Transverse colon (tissue), 3 donors: ENCODE measurements around the gene PET100.

ENCODE experiments used
- EP300 ChIP-seq: sonication (generic); formaldehyde crosslinking; IDR thresholded peaks from one replicate; pipeline ENCODE4 v1.6.1; 2017; ENCODE audit warnings: antibody characterized with exemption, low read depth
- TF ChIP-seq, protein P1 (sequence below), 5 experiments: fragments of 200-600 bp in 3 of 5; fragments of 450-650 bp in 2 of 5; sonication (generic) in 3 of 5; IDR thresholded peaks; 1 replicate in 2 of 5; 2 replicates in 3 of 5; pipeline ENCODE4 v1.5.1; 2016 to 2017; ENCODE audit warnings: antibody characterized with exemption in 5 of 5, inconsistent platforms in 3 of 5, mild to moderate bottlenecking in 2 of 5, moderate library complexity in 1 of 5

DNA sequence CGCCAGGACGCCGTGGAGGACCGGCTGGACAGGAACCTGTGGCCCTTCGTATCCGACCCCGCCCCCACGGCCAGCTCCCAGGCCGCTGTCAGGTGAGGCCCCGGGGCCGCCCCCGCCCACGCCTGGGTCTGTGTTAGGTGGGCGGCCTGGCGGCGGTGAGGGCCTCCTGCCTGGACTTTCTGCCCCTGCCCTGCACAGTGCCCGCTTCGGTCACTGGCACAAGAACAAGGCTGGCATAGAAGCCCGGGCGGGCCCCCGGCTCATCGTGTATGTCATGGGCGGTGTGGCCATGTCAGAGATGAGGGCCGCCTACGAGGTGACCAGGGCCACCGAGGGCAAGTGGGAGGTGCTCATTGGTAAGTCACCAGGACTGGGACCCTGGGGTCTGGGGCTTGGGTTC lies 17.6 kb downstream of the PET100 start:
- TF ChIP-seq EP300: no peak
- TF ChIP-seq, protein P1, sequence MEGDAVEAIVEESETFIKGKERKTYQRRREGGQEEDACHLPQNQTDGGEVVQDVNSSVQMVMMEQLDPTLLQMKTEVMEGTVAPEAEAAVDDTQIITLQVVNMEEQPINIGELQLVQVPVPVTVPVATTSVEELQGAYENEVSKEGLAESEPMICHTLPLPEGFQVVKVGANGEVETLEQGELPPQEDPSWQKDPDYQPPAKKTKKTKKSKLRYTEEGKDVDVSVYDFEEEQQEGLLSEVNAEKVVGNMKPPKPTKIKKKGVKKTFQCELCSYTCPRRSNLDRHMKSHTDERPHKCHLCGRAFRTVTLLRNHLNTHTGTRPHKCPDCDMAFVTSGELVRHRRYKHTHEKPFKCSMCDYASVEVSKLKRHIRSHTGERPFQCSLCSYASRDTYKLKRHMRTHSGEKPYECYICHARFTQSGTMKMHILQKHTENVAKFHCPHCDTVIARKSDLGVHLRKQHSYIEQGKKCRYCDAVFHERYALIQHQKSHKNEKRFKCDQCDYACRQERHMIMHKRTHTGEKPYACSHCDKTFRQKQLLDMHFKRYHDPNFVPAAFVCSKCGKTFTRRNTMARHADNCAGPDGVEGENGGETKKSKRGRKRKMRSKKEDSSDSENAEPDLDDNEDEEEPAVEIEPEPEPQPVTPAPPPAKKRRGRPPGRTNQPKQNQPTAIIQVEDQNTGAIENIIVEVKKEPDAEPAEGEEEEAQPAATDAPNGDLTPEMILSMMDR (IDR thresholded peaks at IDR 0.05): no peak
